Uterus (tissue), 4 donors: Measurements from ENCODE around the gene SRA1. TPM values are rescaled to one million over a fixed set of nuclear protein-coding genes. Genes with fewer than 3 reads are reported as not detected.

Experiments
- DNase-seq, 2 donors: peaks; one replicate each; pipeline ENCODE4 v3.0.0-alpha.2; 2019 to 2020
- H3K27ac ChIP-seq, 2 donors: fragments of 200-600 bp; sonication (generic); 1 replicate in 1 of 2; 2 replicates in 1 of 2; pipeline ENCODE4 v1.5.1; 2016 to 2018
- H3K27me3 ChIP-seq, 2 donors: fragments of 200-600 bp; sonication (generic); one replicate each; pipeline ENCODE4 v1.5.1; 2018 to 2019; ENCODE audit warnings: control low read depth in 1 of 2
- H3K36me3 ChIP-seq, 2 donors: fragments of 200-600 bp; sonication (generic); one replicate each; pipeline ENCODE4 v1.5.1; 2019; ENCODE audit warnings: control low read depth in 1 of 2
- H3K4me1 ChIP-seq, 2 donors: fragments of 200-600 bp; sonication (generic); one replicate each; pipeline ENCODE4 v1.5.1; 2018 to 2019; ENCODE audit warnings: control low read depth in 1 of 2
- H3K4me3 ChIP-seq, 2 donors: fragments of 200-600 bp; sonication (generic); 1 replicate in 1 of 2; 2 replicates in 1 of 2; pipeline ENCODE4 v1.5.1; 2018 to 2019; ENCODE audit warnings: mild to moderate bottlenecking in 1 of 2
- H3K9me3 ChIP-seq, 2 donors: fragments of 200-600 bp; sonication (generic); one replicate each; pipeline ENCODE4 v1.5.1; 2019; ENCODE audit warnings: control low read depth in 1 of 2
- POLR2A ChIP-seq, 2 donors: fragments of 450-650 bp; IDR thresholded peaks; one replicate each; pipeline ENCODE4 v1.6.1; 2016; ENCODE audit warnings: antibody characterized with exemption in 2 of 2, mild to moderate bottlenecking in 1 of 2, moderate library complexity in 1 of 2
- intact Hi-C: fragments of 100-400 bp; cut with DNase I; formaldehyde crosslinking; loops from one replicate; pipeline ENCODE4 v1.15.1; 2023; ENCODE audit warnings: low total_unique reads
- total RNA-seq, 4 donors: library from RNA; depleted of rRNA in 3 of 4; stranded (reverse); fragments of >200 nt in 3 of 4; gene quantifications; one replicate each; pipeline versions ENCODE4 v1.1.0 to v1.2.4, GENCODE V29; 2014 to 2023
- TF ChIP-seq, protein P1 (sequence below), 4 experiments: fragments of 200-600 bp in 2 of 4; fragments of 450-650 bp in 2 of 4; sonication (generic) in 2 of 4; IDR thresholded peaks; one replicate each; pipeline ENCODE4 v1.5.1; 2016 to 2019; ENCODE audit warnings: antibody characterized with exemption in 4 of 4, mild to moderate bottlenecking in 2 of 4, moderate library complexity in 1 of 4
- donor health status: DM: yes; HTN: yes; CAD: no.

SRA1 gene
- total RNA-seq, 4 donors from 2014 or later: 2.6 to 32.6 (median 22.9) TPM

DNA sequence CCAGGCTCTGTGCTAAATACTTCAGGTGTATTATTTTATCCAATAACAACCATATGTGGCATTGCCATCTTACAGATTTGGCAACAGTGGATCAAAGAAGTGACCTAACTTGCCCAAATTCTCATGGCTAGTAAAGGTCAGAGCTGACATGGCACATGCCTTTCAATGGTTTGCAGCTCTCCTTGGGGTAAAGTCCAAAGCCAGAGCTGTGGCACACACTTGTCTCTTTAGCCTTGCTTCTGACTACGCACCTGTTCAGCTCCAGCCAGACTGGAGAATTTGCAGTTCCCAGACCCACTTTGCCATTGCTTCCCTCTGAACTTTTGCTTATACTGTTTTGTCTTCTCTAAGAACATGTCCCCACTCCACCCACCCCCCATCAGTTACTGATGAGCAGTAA lies 13.2 kb upstream of the SRA1 start:
- Histone ChIP-seq H3K4me1 (peaks cover 6 to 8% of the 10 kb centered on the region in 2 donors), H3K9me3 (no peaks in the 10 kb centered on the region), H3K36me3 (no peaks in the 10 kb centered on the region), H3K4me3 (no peak overlapping the region), H3K27ac (no peak overlapping the region), H3K27me3 (no peaks in the 10 kb centered on the region)
- intact Hi-C loops: no loop called here
- TF ChIP-seq POLR2A (IDR thresholded peaks at IDR 0.05): no peak
- TF ChIP-seq, protein P1, sequence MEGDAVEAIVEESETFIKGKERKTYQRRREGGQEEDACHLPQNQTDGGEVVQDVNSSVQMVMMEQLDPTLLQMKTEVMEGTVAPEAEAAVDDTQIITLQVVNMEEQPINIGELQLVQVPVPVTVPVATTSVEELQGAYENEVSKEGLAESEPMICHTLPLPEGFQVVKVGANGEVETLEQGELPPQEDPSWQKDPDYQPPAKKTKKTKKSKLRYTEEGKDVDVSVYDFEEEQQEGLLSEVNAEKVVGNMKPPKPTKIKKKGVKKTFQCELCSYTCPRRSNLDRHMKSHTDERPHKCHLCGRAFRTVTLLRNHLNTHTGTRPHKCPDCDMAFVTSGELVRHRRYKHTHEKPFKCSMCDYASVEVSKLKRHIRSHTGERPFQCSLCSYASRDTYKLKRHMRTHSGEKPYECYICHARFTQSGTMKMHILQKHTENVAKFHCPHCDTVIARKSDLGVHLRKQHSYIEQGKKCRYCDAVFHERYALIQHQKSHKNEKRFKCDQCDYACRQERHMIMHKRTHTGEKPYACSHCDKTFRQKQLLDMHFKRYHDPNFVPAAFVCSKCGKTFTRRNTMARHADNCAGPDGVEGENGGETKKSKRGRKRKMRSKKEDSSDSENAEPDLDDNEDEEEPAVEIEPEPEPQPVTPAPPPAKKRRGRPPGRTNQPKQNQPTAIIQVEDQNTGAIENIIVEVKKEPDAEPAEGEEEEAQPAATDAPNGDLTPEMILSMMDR (IDR thresholded peaks at IDR 0.05): no peak
- DNase-seq: no peak

DNA sequence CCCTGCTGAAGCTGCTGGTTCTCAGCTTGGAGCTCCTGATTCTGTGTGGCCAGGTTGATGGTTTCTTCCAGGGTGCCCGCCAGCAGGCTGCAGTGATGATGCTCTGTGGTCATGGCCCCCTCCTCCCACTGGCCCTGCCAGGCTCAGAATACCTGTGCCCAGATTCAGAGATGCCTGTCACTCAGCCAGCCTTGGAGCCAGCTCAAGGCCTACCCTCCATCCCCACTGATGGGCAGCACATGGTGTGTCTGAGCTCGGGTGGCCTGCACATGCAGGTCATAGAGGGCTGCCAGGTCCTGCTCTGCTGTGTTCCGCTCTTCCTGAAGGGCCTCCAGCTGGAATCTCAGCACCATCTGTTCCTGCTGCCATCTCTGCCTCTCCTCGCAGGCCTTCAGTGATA lies 12.8 kb upstream of the SRA1 start:
- TF ChIP-seq POLR2A (IDR thresholded peaks at IDR 0.05): no peak
- TF ChIP-seq, protein P1 (IDR thresholded peaks at IDR 0.05): no peak
- Histone ChIP-seq H3K27me3 (no peaks in the 10 kb centered on the region), H3K4me1 (peaks cover 8 to 10% of the 10 kb centered on the region in 2 donors), H3K27ac (peak overlapping the region; percentile 26 to 33), H3K9me3 (no peaks in the 10 kb centered on the region), H3K36me3 (no peaks in the 10 kb centered on the region), H3K4me3 (no peak overlapping the region)
- DNase-seq: no peak
- intact Hi-C loops: no loop called here

DNA sequence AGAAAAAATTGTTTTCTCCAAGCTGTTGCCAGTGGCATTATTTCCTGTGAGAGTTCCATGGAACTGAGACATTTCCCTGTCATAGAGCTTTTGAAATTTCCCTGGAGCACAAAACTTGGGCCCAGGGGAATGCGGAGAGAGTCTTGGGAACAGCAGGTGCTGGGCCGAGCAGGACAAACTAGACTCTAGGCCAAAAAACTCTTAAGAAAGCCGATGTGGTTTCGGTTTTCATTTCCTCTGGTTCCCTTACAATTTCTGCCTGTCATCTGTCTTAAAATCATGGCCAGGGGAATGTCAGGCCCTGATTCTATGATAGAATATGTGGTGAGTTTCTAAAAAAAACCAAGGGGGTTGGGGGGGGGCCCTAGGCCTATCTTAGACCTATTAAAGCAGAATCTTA lies 11.9 kb upstream of the SRA1 start:
- TF ChIP-seq, protein P1 (IDR thresholded peaks at IDR 0.05): no peak
- TF ChIP-seq POLR2A (IDR thresholded peaks at IDR 0.05): no peak
- intact Hi-C loops: no loop called here
- H3K4me3 ChIP-seq: no peak overlapping the region
- no peak for DNase-seq
- H3K9me3 ChIP-seq: no peaks in the 10 kb centered on the region
- H3K27me3 ChIP-seq: no peaks in the 10 kb centered on the region
- H3K4me1 ChIP-seq: peaks cover 8 to 10% of the 10 kb centered on the region in 2 donors
- no peaks in the 10 kb centered on the region for H3K36me3 ChIP-seq
- peak overlapping the region; percentile 26 to 33 for H3K27ac ChIP-seq

DNA sequence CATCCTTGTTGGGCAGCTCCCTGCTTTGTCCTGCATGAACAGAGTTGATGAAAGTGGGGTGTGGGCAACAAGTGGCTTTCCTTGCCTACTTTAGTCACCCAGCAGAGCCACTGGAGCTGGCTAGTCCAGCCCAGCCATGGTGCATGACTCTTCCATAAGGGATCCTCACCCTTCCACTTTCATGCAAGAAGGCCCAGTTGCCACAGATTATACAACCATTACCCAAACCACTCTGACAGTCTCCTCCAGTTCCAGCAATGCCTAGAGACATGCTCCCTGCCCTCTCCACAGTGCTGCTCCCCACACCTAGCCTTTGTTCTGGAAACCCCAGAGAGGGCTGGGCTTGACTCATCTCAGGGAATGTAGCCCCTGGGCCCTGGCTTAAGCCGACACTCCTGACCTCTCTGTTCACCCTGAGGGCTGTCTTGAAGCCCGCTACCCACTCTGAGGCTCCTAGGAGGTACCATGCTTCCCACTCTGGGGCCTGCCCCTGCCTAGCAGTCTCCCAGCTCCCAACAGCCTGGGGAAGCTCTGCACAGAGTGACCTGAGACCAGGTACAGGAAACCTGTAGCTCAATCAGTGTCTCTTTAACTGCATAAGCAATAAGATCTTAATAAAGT lies 11.3 kb upstream of the SRA1 start:
- Histone ChIP-seq H3K27ac (peak overlapping the region in 1 of 2 donors; percentile 26), H3K36me3 (no peaks in the 10 kb centered on the region), H3K9me3 (no peaks in the 10 kb centered on the region), H3K4me1 (peaks cover 8 to 11% of the 10 kb centered on the region in 2 donors), H3K4me3 (no peak overlapping the region), H3K27me3 (no peaks in the 10 kb centered on the region)
- no peak for DNase-seq
- TF ChIP-seq POLR2A (IDR thresholded peaks at IDR 0.05): no peak
- TF ChIP-seq, protein P1 (IDR thresholded peaks at IDR 0.05): no peak
- intact Hi-C loops: no loop called here

DNA sequence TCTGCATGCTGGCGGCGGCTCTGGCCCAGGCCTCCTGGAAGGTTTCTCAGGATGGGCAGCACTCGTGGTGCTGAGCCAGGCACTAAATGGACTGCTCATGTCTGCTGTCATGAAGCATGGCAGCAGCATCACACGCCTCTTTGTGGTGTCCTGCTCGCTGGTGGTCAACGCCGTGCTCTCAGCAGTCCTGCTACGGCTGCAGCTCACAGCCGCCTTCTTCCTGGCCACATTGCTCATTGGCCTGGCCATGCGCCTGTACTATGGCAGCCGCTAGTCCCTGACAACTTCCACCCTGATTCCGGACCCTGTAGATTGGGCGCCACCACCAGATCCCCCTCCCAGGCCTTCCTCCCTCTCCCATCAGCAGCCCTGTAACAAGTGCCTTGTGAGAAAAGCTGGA lies 10.6 kb upstream of the SRA1 start:
- Histone ChIP-seq H3K36me3 (no peaks in the 10 kb centered on the region), H3K4me3 (no peak overlapping the region), H3K27ac (no peak overlapping the region), H3K4me1 (peaks cover 8 to 17% of the 10 kb centered on the region in 2 donors), H3K9me3 (no peaks in the 10 kb centered on the region), H3K27me3 (no peaks in the 10 kb centered on the region)
- intact Hi-C loops: no loop called here
- no peak for TF ChIP-seq POLR2A (IDR thresholded peaks at IDR 0.05)
- TF ChIP-seq, protein P1 (IDR thresholded peaks at IDR 0.05): no peak
- no peak for DNase-seq
